ENCODE results near the gene GNLY.

DNA sequence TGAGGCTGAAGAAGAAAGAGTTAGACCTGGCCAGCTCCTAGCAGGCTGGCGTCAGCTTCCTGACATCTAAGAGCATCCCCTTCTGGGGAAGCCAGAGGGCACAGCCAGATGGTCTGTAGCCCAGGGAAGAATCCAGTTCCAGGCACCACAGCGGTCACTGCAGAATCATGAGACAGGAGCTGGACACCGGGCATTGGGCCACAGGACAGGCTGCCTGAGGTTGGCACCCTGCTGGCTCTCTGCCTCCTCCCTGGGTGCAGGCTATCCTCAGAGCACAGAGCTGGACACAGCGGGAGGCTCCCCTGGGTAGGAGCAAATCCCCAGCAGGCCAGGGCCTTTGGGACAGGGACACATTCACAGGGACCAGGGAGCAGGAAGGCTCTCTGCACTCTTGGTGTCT, 39.9 kb downstream of the GNLY start:
- TF ChIP-seq, protein P1, sequence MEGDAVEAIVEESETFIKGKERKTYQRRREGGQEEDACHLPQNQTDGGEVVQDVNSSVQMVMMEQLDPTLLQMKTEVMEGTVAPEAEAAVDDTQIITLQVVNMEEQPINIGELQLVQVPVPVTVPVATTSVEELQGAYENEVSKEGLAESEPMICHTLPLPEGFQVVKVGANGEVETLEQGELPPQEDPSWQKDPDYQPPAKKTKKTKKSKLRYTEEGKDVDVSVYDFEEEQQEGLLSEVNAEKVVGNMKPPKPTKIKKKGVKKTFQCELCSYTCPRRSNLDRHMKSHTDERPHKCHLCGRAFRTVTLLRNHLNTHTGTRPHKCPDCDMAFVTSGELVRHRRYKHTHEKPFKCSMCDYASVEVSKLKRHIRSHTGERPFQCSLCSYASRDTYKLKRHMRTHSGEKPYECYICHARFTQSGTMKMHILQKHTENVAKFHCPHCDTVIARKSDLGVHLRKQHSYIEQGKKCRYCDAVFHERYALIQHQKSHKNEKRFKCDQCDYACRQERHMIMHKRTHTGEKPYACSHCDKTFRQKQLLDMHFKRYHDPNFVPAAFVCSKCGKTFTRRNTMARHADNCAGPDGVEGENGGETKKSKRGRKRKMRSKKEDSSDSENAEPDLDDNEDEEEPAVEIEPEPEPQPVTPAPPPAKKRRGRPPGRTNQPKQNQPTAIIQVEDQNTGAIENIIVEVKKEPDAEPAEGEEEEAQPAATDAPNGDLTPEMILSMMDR (IDR thresholded peaks at IDR 0.05; ENCODE audit: low read depth, low read length) = no peak
- TF ChIP-seq EZH2phosphoT487 (IDR thresholded peaks at IDR 0.05; ENCODE audit: low read depth) = no peak

Data from OCI-LY3 (cell line).